Activated CD4-positive, alpha-beta memory T cell treated with anti-CD3 and anti-CD28 coated beads for 36 hours (primary cell): ENCODE measurements around the gene MYO1C. TPM values are rescaled to one million over a fixed set of nuclear protein-coding genes. Genes with fewer than 3 reads are reported as not detected.
"Not testable (repeated sequence)": the region's sequence is repeated elsewhere in the genome, so short reads cannot be mapped to it uniquely, and the experiment has no call there.

Experiments used
- CTCF ChIA-PET: fragments of 350-600 bp; sonication (Branson Sonifier 250); formaldehyde crosslinking; loops from one replicate; lab custom pipeline; 2021; ENCODE audit warnings: antibody characterized with exemption, inconsistent platforms; lab: Charles Lee
- POLR2A ChIA-PET: fragments of 350-600 bp; sonication (Branson Sonifier 250); formaldehyde crosslinking; loops from one replicate; lab custom pipeline; 2021; ENCODE audit warnings: antibody characterized with exemption; lab: Charles Lee
- DNase-seq: peaks from one replicate; pipeline ENCODE4 v3.0.0-alpha.2; 2020
- H3K27ac Mint-ChIP-seq: one replicate; pipeline ENCODE4 v1.8.0; 2021; ENCODE audit warnings: mixed read lengths
- H3K27me3 Mint-ChIP-seq: one replicate; pipeline ENCODE4 v1.8.0; 2021; ENCODE audit warnings: mixed read lengths
- H3K36me3 Mint-ChIP-seq: one replicate; pipeline ENCODE4 v1.8.0; 2021; ENCODE audit warnings: mixed read lengths
- H3K4me1 Mint-ChIP-seq: one replicate; pipeline ENCODE4 v1.8.0; 2021; ENCODE audit warnings: low read depth, mixed read lengths
- H3K4me3 Mint-ChIP-seq: one replicate; pipeline ENCODE4 v1.8.0; 2021; ENCODE audit warnings: mild to moderate bottlenecking, mixed read lengths
- H3K9me3 Mint-ChIP-seq: one replicate; pipeline ENCODE4 v1.8.0; 2021; ENCODE audit warnings: mixed read lengths
- intact Hi-C: fragments of 100-400 bp; cut with micrococcal nuclease; formaldehyde crosslinking; loops from one replicate; pipeline ENCODE4 v1.15.1; 2023
- total RNA-seq, 2 experiments: library from RNA; stranded (reverse); gene quantifications; one replicate each; pipeline ENCODE4 v1.2.3, GENCODE V29; 2021

Gene MYO1C
- 10 to 100 TPM; 42.8 to 46.7 TPM for total RNA-seq

DNA sequence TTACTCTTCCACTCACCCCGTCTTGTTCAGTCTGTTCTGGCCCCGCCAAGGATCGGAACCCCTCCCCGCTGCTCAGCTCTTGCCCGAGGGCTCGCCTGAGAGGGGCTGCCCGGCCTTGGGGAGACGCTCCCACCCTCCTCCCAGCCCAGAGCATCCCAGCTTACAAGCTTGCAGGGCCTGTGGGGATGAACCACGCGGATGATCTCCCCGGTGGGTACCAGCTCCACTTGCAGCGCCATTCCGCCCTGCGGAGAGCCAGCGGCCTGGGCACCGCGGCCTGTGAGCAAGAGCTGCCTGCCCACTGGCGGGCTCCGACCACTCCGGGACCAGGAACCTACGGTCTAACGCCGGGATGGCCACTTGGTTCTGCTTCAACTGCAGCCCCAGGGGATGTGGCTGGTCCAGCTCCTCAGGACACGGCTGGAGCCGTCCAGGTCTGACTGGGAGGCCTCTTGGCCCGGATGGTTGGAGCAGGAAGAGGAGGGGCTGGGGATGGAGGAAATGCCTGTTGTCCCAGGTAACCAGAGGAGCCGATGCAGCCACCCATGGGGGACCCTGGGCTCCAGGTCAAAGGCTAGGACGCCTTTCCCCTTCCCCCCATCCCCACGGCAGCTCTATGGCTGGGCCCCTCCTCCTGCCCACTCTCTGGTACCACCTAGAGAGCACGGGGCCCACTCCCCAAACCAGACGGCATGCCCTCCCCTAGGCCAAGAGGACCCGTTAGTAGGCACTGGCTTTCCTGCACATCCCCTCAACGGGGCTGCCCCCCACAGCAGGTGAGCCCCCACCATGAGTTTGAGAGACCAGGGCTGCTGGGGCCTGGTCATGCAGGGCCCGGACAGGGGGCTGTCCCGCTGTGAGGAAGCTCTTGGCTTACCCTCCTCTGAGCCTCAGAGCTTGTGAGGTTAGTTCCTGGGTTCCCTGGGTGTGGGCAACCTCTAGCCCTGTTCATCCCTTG lies at the start of gene MYO1C:
MYO1C (minus strand) TSS at position 438 of the 958 bp plus-strand sequence; CDS start at position 239, 199 bp downstream.
- intact Hi-C loops: no loop called here
- Mint-ChIP-seq H3K4me1 (peaks cover 19% of the 10 kb centered on the region), H3K27me3 (no peaks in the 10 kb centered on the region), H3K4me3 (peak within 1 kb of the TSS; percentile 81), H3K27ac (peak within 1 kb of the TSS; percentile 69), H3K9me3 (no peaks in the 10 kb centered on the region), H3K36me3 (no peaks in the 10 kb centered on the region)
- ChIA-PET CTCF (interaction anchor here (0.8 to 1.5 kb wide), 2 partner anchors 23 to 127 kb away, joined by 3 to 5 read pairs; no protein-coding TSS in a partner anchor), POLR2A (interaction anchor here (1.0 to 1.3 kb wide), 3 partner anchors 22 to 24 kb away, joined by 3 to 4 read pairs (median 4); partner anchors contain the start of gene INPP5K)
- no peak for DNase-seq

- DNase-seq: peak; percentile 26
- intact Hi-C loops: no loop called here
- ChIA-PET POLR2A (interaction anchor here (0.7 to 1.0 kb wide), 2 partner anchors 15 to 176 kb away, joined by 3 to 4 read pairs; no protein-coding TSS in a partner anchor), CTCF (interaction anchor here (1.0 kb wide), 1 partner anchor 21 kb away, joined by 4 read pairs; no protein-coding TSS in a partner anchor)
- Mint-ChIP-seq H3K4me3 (no peak overlapping the region), H3K4me1 (peaks cover 12% of the 10 kb centered on the region), H3K27me3 (no peaks in the 10 kb centered on the region), H3K36me3 (peaks cover 19% of the 10 kb centered on the region), H3K27ac (peak overlapping the region; percentile 31), H3K9me3 (no peaks in the 10 kb centered on the region)
Observed at GRCh38 chr17:1541367-1541904, 49.0 kb upstream of the MYO1C start.

DNA sequence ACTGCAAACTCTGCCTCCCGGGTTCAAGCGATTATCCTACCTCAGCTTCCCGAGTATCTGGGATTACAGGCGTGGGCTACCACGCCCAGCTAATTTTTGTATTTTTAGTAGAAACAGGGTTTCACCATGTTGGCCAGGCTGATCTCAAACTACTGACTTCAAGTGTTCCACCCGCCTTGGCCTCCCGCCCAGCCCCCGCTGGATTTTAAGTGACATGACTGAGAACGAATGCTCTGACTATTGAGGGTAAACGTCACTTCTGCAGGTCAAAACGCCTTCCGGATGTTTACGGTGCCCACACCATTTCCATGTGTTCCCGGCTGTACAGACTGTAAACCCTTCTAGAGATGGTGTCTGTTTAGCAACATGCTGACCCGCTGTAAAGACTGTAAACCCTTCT lies 47.3 kb upstream of the MYO1C start:
- no peaks in the 10 kb centered on the region for H3K27me3 Mint-ChIP-seq
- H3K9me3 Mint-ChIP-seq: no peaks in the 10 kb centered on the region
- CTCF ChIA-PET: no interaction called here
- intact Hi-C loops: no loop called here
- H3K36me3 Mint-ChIP-seq: peaks cover 24% of the 10 kb centered on the region
- POLR2A ChIA-PET: no interaction called here
- no peak overlapping the region for H3K4me3 Mint-ChIP-seq
- peaks cover 12% of the 10 kb centered on the region for H3K4me1 Mint-ChIP-seq
- DNase-seq: no peak
- no peak overlapping the region for H3K27ac Mint-ChIP-seq

DNA sequence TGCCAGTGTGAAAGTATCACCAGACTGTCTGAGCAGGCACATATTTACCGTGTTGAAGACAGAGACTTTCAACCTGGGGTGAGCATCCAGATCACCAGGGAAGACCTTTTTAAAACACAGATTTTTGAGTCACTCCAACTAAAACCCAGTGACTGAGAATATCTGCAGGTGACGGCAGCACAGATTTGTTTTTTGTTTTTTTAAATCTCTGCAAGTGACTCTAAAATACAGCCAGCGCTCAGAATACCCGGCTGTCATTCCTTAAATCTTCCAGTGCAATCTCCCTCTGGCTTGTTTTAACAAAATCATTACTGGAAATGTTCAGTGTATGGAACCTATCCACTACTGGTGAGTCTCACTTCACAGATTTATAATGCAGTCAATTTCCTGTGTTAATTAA lies 43.3 kb upstream of the MYO1C start:
- Mint-ChIP-seq H3K27ac (no peak overlapping the region), H3K4me1 (no peaks in the 10 kb centered on the region), H3K9me3 (no peaks in the 10 kb centered on the region), H3K36me3 (peaks cover 19% of the 10 kb centered on the region), H3K27me3 (no peaks in the 10 kb centered on the region), H3K4me3 (no peak overlapping the region)
- intact Hi-C loops: no loop called here
- CTCF ChIA-PET: no interaction called here
- no peak for DNase-seq
- POLR2A ChIA-PET: no interaction called here

- H3K9me3 Mint-ChIP-seq: no peaks in the 10 kb centered on the region
- ChIA-PET POLR2A (no interaction called here), CTCF (interaction anchor here (0.6 to 1.6 kb wide), 3 partner anchors 16 to 168 kb away, joined by 3 to 17 read pairs (median 4); no protein-coding TSS in a partner anchor)
- no peaks in the 10 kb centered on the region for H3K27me3 Mint-ChIP-seq
- peaks cover 13% of the 10 kb centered on the region for H3K36me3 Mint-ChIP-seq
- peaks cover 5% of the 10 kb centered on the region for H3K4me1 Mint-ChIP-seq
- no peak for DNase-seq
- intact Hi-C loops: no loop called here
- H3K4me3 Mint-ChIP-seq: no peak overlapping the region
- no peak overlapping the region for H3K27ac Mint-ChIP-seq
Observed at GRCh38 chr17:1533661-1534325, 41.3 kb upstream of the MYO1C start.

DNA sequence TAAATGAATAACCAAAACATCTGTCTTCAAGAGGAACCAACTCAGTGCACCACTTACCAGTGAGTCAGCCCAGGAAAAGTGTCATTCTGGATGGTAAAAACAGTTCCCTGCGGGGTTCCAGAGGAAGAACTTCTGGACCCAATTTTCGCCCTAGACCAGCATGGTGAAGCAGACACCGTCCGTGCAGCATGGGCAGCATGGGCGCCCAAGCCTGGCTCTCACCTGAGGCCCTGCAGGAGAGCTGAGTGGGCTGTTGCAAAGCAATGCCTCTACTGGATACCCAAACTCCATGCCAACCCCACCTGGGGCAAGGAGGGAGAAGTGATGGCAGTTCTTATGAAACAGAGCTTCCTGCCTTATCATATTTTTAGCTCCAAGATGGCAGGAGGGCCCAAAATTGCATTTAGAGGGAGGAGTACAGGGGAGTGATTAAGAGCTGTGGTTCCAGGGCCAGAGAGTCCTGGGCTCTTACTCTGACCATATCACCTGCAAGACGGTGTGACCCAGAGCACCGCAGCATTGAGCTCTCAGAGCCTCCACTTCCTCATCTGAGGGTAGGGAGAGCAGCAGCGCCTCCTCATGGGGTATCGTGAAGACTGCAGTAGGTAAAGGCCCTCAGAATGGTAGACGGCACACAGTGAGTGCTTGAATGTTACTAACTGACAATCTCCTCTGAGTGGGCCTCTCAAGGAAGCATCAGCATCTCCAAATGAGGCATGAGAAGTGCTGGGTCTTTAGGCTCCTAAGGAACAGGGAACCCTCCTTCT lies 40.5 kb upstream of the MYO1C start:
- POLR2A ChIA-PET: interaction anchor here (0.6 kb wide), 1 partner anchor 1062 kb away, joined by 5 read pairs; no protein-coding TSS in a partner anchor

DNA sequence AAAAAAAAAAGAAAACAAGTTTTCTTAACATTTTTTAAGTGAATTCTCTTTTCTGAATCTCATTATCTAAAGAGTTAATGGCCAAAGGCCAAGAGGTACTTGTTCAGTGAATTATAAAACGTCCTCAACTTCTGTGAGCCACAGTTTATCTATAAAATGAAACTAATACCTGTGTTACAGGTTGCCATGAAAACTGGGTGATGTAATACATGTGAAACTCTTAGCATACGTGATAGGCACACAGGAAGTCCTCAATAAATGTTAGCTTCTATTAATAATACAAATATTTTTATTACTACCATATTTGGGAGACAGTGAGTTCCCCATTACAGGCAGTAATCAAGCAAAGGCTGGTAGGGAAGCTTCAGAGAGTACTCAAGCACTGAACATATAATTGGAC lies 37.4 kb upstream of the MYO1C start:
- DNase-seq: no peak
- Mint-ChIP-seq H3K36me3 (peaks cover 9% of the 10 kb centered on the region), H3K4me3 (no peak overlapping the region), H3K27me3 (no peaks in the 10 kb centered on the region), H3K4me1 (peaks cover 16% of the 10 kb centered on the region), H3K27ac (peak overlapping the region; percentile 31), H3K9me3 (no peaks in the 10 kb centered on the region)
- ChIA-PET CTCF (interaction anchor here (0.5 kb wide), 1 partner anchor 43 kb away, joined by 3 read pairs; no protein-coding TSS in a partner anchor), POLR2A (no interaction called here)
- intact Hi-C loops: no loop called here

More for the DNA sequence above, 40.5 kb upstream of the MYO1C start:
- Mint-ChIP-seq H3K36me3 (peaks cover 14% of the 10 kb centered on the region), H3K4me1 (peaks cover 5% of the 10 kb centered on the region), H3K9me3 (no peaks in the 10 kb centered on the region), H3K27me3 (no peaks in the 10 kb centered on the region), H3K4me3 (no peak overlapping the region), H3K27ac (no peak overlapping the region)
- DNase-seq: peak; percentile 61
- intact Hi-C loops: no loop called here
- CTCF ChIA-PET: interaction anchor here (0.6 to 1.6 kb wide), 5 partner anchors 13 to 171 kb away, joined by 3 to 17 read pairs (median 3); no protein-coding TSS in a partner anchor

- intact Hi-C loops, DNase-seq, H3K4me3 Mint-ChIP-seq, H3K27me3 Mint-ChIP-seq, H3K36me3 Mint-ChIP-seq, H3K9me3 Mint-ChIP-seq: not testable (repeated sequence)
- CTCF ChIA-PET: interaction anchor here (1.0 kb wide), 1 partner anchor 194 kb away, joined by 3 read pairs; no protein-coding TSS in a partner anchor
- POLR2A ChIA-PET: interaction anchor here (0.7 to 0.8 kb wide), 2 partner anchors 15 to 162 kb away, joined by 3 to 4 read pairs; no protein-coding TSS in a partner anchor
- Mint-ChIP-seq H3K27ac (peak overlapping the region; percentile 42), H3K4me1 (peaks cover 16% of the 10 kb centered on the region)
Observed at GRCh38 chr17:1526876-1527275, 34.4 kb upstream of the MYO1C start.

DNA sequence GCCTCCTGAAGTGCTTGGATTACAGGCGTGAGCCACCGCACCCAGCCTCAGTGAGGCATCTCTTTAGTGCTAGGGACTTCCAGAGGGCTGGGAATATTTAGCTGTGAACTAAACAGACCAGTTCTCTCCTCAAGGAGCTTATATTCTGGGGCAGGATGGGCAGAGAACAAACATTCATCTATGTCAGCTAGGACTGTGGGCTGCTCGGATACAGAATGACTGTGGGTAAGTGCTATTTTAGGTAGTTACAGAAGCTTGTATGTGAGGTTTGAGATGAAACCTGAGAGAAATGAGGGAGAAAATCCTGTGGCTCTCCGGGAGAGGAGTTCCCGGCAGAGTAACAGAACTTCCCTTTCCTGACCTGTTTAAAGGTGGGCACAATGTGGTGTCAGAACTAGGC lies 30.1 kb upstream of the MYO1C start:
- H3K4me3 Mint-ChIP-seq: no peak overlapping the region
- intact Hi-C loops: no loop called here
- no peak for DNase-seq
- no peaks in the 10 kb centered on the region for H3K27me3 Mint-ChIP-seq
- H3K27ac Mint-ChIP-seq: no peak overlapping the region
- H3K36me3 Mint-ChIP-seq: peaks cover 2% of the 10 kb centered on the region
- H3K9me3 Mint-ChIP-seq: no peaks in the 10 kb centered on the region
- peaks cover 18% of the 10 kb centered on the region for H3K4me1 Mint-ChIP-seq
- POLR2A ChIA-PET: no interaction called here
- CTCF ChIA-PET: no interaction called here

GRCh38 chr17:1521086-1521640 lies 28.7 kb upstream of the MYO1C start:
- intact Hi-C loops: no loop called here
- H3K36me3 Mint-ChIP-seq: peaks cover 2% of the 10 kb centered on the region
- no peaks in the 10 kb centered on the region for H3K9me3 Mint-ChIP-seq
- POLR2A ChIA-PET: no interaction called here
- CTCF ChIA-PET: interaction anchor here (1.0 to 1.2 kb wide), 2 partner anchors 20 to 155 kb away, joined by 3 to 4 read pairs; no protein-coding TSS in a partner anchor
- H3K4me1 Mint-ChIP-seq: peaks cover 12% of the 10 kb centered on the region
- no peaks in the 10 kb centered on the region for H3K27me3 Mint-ChIP-seq
- no peak overlapping the region for H3K4me3 Mint-ChIP-seq
- no peak for DNase-seq
- no peak overlapping the region for H3K27ac Mint-ChIP-seq
